Endothelial cell of umbilical vein (primary cell): Measurements from ENCODE around the gene BRINP2. TPM values are rescaled to one million over a fixed set of nuclear protein-coding genes. Genes with fewer than 3 reads are reported as not detected.

ENCODE experiments used
- BruUV-seq: library from RNA; stranded (reverse); fragments of 400-500 nt; replicated peaks from 2 replicates; lab custom pipeline; 2021; lab: Mats Ljungman, UMichigan
- CTCF ChIA-PET: fragments of 300-600, 350-600 bp; sonication (Branson Sonifier 250); formaldehyde crosslinking; loops from one replicate; lab custom pipeline; 2021; ENCODE audit warnings: antibody characterized with exemption, inconsistent platforms; lab: Charles Lee
- POLR2A ChIA-PET: fragments of 300-600, 350-600 bp; sonication (Branson Sonifier 250); formaldehyde crosslinking; loops from one replicate; lab custom pipeline; 2021; ENCODE audit warnings: antibody characterized with exemption, inconsistent platforms; lab: Charles Lee
- DNase-seq: peaks from one replicate; pipeline ENCODE4 v3.0.0-alpha.2; 2011; ENCODE audit warnings: low read depth, low spot score
- FAIRE-seq: peaks from 2 replicates; lab custom pipeline; 2011; peaks lifted over from hg19 to GRCh38; lab: Jason Lieb, UNC
- H2AFZ ChIP-seq: 2 replicates; pipeline ENCODE4 v1.6.0; 2012; ENCODE audit warnings: low read depth, low read length, control low read depth, inconsistent platforms
- H3K27ac ChIP-seq: 2 replicates; pipeline ENCODE4 v1.5.1; 2011; ENCODE audit warnings: low read depth, mild to moderate bottlenecking, control low read depth, low read length, moderate library complexity; ENCODE audit not compliant: insufficient read depth
- H3K27me3 ChIP-seq, 2 experiments: 2 replicates each; pipeline versions ENCODE4 v1.6.0 to v1.6.1; 2011; ENCODE audit warnings: low read length in 2 of 2, mixed read lengths in 1 of 2; ENCODE audit not compliant: control insufficient read depth in 2 of 2, insufficient read depth in 2 of 2
- H3K36me3 ChIP-seq, 2 experiments: 2 replicates in 1 of 2; 3 replicates in 1 of 2; pipeline ENCODE4 v1.5.1; 2011; ENCODE audit warnings: low read length in 2 of 2, mild to moderate bottlenecking in 1 of 2, moderate library complexity in 1 of 2; ENCODE audit not compliant: control insufficient read depth in 2 of 2, insufficient read depth in 2 of 2; ENCODE audit errors: extremely low read depth in 1 of 2
- H3K4me1 ChIP-seq: 3 replicates; pipeline ENCODE4 v1.5.1; 2011; ENCODE audit warnings: mild to moderate bottlenecking, low read length; ENCODE audit not compliant: control insufficient read depth, insufficient read depth; ENCODE audit errors: extremely low read depth
- H3K4me2 ChIP-seq: 2 replicates; pipeline ENCODE4 v1.6.1; 2011; ENCODE audit warnings: low read length, control low read depth, mixed read lengths; ENCODE audit not compliant: insufficient read depth
- H3K4me3 ChIP-seq, 3 experiments: fragments of 200-600 bp in 1 of 3; sonication (generic), shearing (Covaris generic) in 1 of 3; replicated peaks in 1 of 3; 2 replicates each; pipeline ENCODE4 v1.5.1; 2011 to 2016; ENCODE audit warnings: control low read depth in 3 of 3, low read length in 3 of 3, mild to moderate bottlenecking in 2 of 3, inconsistent platforms in 1 of 3, low read depth in 1 of 3, moderate library complexity in 1 of 3; ENCODE audit not compliant: insufficient read depth in 1 of 3
- H3K79me2 ChIP-seq: 2 replicates; pipeline ENCODE4 v1.6.0; 2012; ENCODE audit warnings: low read length, inconsistent platforms; ENCODE audit not compliant: control insufficient read depth, insufficient read depth
- H3K9ac ChIP-seq: replicated peaks from 2 replicates; pipeline ENCODE3; 2011; ENCODE audit warnings: low read length, control low read depth; ENCODE audit not compliant: insufficient read depth; ENCODE audit errors: extremely low read depth
- H3K9me1 ChIP-seq: replicated peaks from 3 replicates; pipeline ENCODE4 v1.6.0; 2011; ENCODE audit warnings: mild to moderate bottlenecking, low read length; ENCODE audit not compliant: control insufficient read depth, insufficient read depth; ENCODE audit errors: extremely low read depth
- H3K9me3 ChIP-seq: replicated peaks from 2 replicates; pipeline ENCODE4 v1.5.1; 2012; ENCODE audit warnings: low read length, inconsistent platforms; ENCODE audit not compliant: control insufficient read depth, insufficient read depth
- H4K20me1 ChIP-seq: replicated peaks from 2 replicates; pipeline ENCODE3; 2011; ENCODE audit warnings: mild to moderate bottlenecking, low read length; ENCODE audit not compliant: control insufficient read depth, insufficient read depth; ENCODE audit errors: extremely low read depth
- EZH2 ChIP-seq: IDR thresholded peaks from 2 replicates; pipeline ENCODE4 v1.6.1; 2012; ENCODE audit warnings: borderline replicate concordance, low read depth, mild to moderate bottlenecking, moderate library complexity, low read length, inconsistent platforms; ENCODE audit not compliant: severe bottlenecking
- FOS ChIP-seq: IDR thresholded peaks from 2 replicates; pipeline ENCODE4 v1.6.1; 2011; ENCODE audit warnings: mild to moderate bottlenecking, low read length, moderate library complexity, borderline replicate concordance; ENCODE audit not compliant: insufficient read depth
- GATA2 ChIP-seq: IDR thresholded peaks from 2 replicates; pipeline ENCODE4 v1.7.0; 2011; ENCODE audit warnings: low read depth, mild to moderate bottlenecking, moderate library complexity, mixed read lengths, low read length; ENCODE audit not compliant: insufficient read length, insufficient read depth
- JUN ChIP-seq: IDR thresholded peaks from 2 replicates; pipeline ENCODE4 v1.6.1; 2011; ENCODE audit warnings: borderline replicate concordance, low read depth; ENCODE audit not compliant: insufficient read length, insufficient read depth
- MYC ChIP-seq: IDR thresholded peaks from one replicate; pipeline ENCODE4 v1.6.1; 2011; ENCODE audit warnings: mild to moderate bottlenecking, low read depth, low read length
- POLR2A ChIP-seq: IDR thresholded peaks from 2 replicates; pipeline ENCODE4 v1.6.1; 2012; ENCODE audit warnings: low read depth, mild to moderate bottlenecking, control low read depth, low read length
- POLR2AphosphoS5 ChIP-seq: IDR thresholded peaks from 2 replicates; pipeline ENCODE4 v1.6.1; 2012; ENCODE audit warnings: low read depth, mild to moderate bottlenecking, control low read depth, low read length, moderate library complexity; ENCODE audit not compliant: insufficient read depth
- dilution Hi-C: fragments of 300-500 bp; cut with MboI; formaldehyde crosslinking; loops from one replicate; pipeline ENCODE4 v1.15.0; 2019; ENCODE audit warnings: low sequenced_read_pairs; ENCODE audit not compliant: extremely low pct_ligation_motif_present
- intact Hi-C: fragments of 100-400 bp; cut with micrococcal nuclease; formaldehyde crosslinking; loops from one replicate; pipeline ENCODE4 v1.10.0; 2022
- polyA plus RNA-seq, 4 experiments: library from polyadenylated mRNA; depleted of rRNA in 3 of 4; stranded (reverse) in 3 of 4; unstranded in 1 of 4; fragments of >200 nt; gene quantifications; 2 replicates each; pipeline versions ENCODE4 v1.2.1 to v1.2.3, GENCODE V29; 2011 to 2012; ENCODE audit warnings: missing spikeins in 1 of 4
- total RNA-seq: library from RNA; stranded (reverse); gene quantifications from 2 replicates; pipeline ENCODE4 v1.2.3, GENCODE V29; 2021
- TF ChIP-seq, protein P1 (sequence below), 2 donors: IDR thresholded peaks; 1 replicate in 1 of 2; 2 replicates in 1 of 2; pipeline ENCODE4 v1.5.1; 2011; ENCODE audit warnings: low read length in 2 of 2, mild to moderate bottlenecking in 2 of 2, moderate library complexity in 2 of 2, control low read depth in 1 of 2, inconsistent platforms in 1 of 2, low read depth in 1 of 2; ENCODE audit not compliant: insufficient read depth in 1 of 2; ENCODE audit errors: extremely low read depth in 1 of 2
- TF ChIP-seq, protein P2 (sequence below): IDR thresholded peaks from 2 replicates; pipeline ENCODE4 v1.6.1; 2011; ENCODE audit not compliant: insufficient read depth, insufficient read length

The BRINP2 gene
- total and polyA plus RNA-seq, 2 donors (not counting 3 experiments of a cell fraction or from before 2014, with no cell fraction given): not detected

DNA sequence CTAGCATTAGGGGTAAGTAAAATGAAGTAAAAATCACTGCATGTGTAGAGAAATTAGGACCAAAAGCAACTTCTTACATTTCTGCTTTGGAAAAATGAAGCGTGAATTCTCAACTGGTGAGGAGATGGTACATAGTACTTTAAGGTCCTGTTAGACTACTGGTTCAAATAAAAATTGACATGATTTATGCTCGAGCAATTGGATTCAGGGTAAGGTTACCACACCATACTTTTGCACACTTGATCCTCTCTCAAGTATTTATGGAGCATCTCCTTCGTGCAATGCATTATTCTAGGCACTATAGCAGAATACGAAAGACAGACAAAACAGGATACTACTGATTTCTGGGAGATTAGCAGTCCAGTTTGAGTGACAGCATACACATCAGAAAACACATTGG is 66.2 kb downstream of the BRINP2 start:
- FAIRE-seq (no peak), DNase-seq (no peak)
- Histone ChIP-seq H3K36me3 (no peaks in the 10 kb centered on the region), H3K4me3 (no peak overlapping the region), H3K4me2 (no peak overlapping the region), H3K27me3 (no peaks in the 10 kb centered on the region), H3K9me3 (no peaks in the 10 kb centered on the region), H3K9ac (no peak overlapping the region), H3K79me2 (no peaks in the 10 kb centered on the region), H3K4me1 (no peaks in the 10 kb centered on the region), H2AFZ (no peak overlapping the region), H3K27ac (no peak overlapping the region), H3K9me1 (no peaks in the 10 kb centered on the region), H4K20me1 (no peaks in the 10 kb centered on the region)
- TF ChIP-seq GATA2 (no peak), JUN (no peak), EZH2 (no peak), MYC (no peak), POLR2A (no peak), POLR2AphosphoS5 (no peak), FOS (no peak)
- TF ChIP-seq, protein P1, sequence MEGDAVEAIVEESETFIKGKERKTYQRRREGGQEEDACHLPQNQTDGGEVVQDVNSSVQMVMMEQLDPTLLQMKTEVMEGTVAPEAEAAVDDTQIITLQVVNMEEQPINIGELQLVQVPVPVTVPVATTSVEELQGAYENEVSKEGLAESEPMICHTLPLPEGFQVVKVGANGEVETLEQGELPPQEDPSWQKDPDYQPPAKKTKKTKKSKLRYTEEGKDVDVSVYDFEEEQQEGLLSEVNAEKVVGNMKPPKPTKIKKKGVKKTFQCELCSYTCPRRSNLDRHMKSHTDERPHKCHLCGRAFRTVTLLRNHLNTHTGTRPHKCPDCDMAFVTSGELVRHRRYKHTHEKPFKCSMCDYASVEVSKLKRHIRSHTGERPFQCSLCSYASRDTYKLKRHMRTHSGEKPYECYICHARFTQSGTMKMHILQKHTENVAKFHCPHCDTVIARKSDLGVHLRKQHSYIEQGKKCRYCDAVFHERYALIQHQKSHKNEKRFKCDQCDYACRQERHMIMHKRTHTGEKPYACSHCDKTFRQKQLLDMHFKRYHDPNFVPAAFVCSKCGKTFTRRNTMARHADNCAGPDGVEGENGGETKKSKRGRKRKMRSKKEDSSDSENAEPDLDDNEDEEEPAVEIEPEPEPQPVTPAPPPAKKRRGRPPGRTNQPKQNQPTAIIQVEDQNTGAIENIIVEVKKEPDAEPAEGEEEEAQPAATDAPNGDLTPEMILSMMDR (IDR thresholded peaks at IDR 0.05; ENCODE audit: extremely low read depth in 1 of 2, insufficient read depth in 1 of 2, low read depth in 1 of 2, low read length in 2 of 2): no peak
- TF ChIP-seq, protein P2, sequence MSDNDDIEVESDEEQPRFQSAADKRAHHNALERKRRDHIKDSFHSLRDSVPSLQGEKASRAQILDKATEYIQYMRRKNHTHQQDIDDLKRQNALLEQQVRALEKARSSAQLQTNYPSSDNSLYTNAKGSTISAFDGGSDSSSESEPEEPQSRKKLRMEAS: no peak
- ChIA-PET CTCF (no interaction called here), POLR2A (no interaction called here)
- intact Hi-C loops: no loop called here
- dilution Hi-C loops: no loop called here
- BruUV-seq: no TSS peak
